Colonic mucosa (tissue), 4 donors: ENCODE data around the gene NPAS3. TPM values are rescaled to one million over a fixed set of nuclear protein-coding genes. Genes with fewer than 3 reads are reported as not detected.

Experiments used
- DNase-seq: peaks from one replicate; pipeline ENCODE4 v3.0.0-alpha.2; 2020
- H3K27ac ChIP-seq: fragments of 200-600 bp; one replicate; pipeline ENCODE4 v1.8.0; 2021
- H3K27me3 ChIP-seq: fragments of 200-600 bp; one replicate; pipeline ENCODE4 v1.8.0; 2021
- H3K36me3 ChIP-seq: fragments of 200-600 bp; one replicate; pipeline ENCODE4 v1.8.0; 2021
- H3K4me1 ChIP-seq: fragments of 200-600 bp; one replicate; pipeline ENCODE4 v1.8.0; 2021; ENCODE audit warnings: mild to moderate bottlenecking
- H3K4me3 ChIP-seq: fragments of 200-600 bp; one replicate; pipeline ENCODE4 v1.8.0; 2021
- H3K9ac ChIP-seq, 2 donors: one replicate each; pipeline ENCODE4 v1.7.0; 2013; ENCODE audit warnings: control low read depth in 2 of 2, low read depth in 2 of 2, low read length in 2 of 2
- H3K9me3 ChIP-seq: fragments of 200-600 bp; one replicate; pipeline ENCODE4 v1.8.0; 2021
- CTCF ChIP-seq: fragments of 200-600 bp; IDR thresholded peaks from one replicate; pipeline ENCODE4 v1.8.0; 2022; ENCODE audit warnings: antibody characterized with exemption, mild to moderate bottlenecking
- intact Hi-C: fragments of 100-400 bp; cut with DNase I; formaldehyde crosslinking; loops from one replicate; pipeline ENCODE4 v1.14.1; 2022
- total RNA-seq, 2 donors: library from RNA; stranded (reverse); fragmentation: NEBNext Ultra II Directional in 1 of 2; extraction: Animal tissue kit (Norgen Biotek cat#: 25700) in 1 of 2; gene quantifications; one replicate each; pipeline ENCODE4 v1.2.1, GENCODE V29; 2021
- donor health status: healthy.
- donor health status: DM: no; HTN: no; CAD: no.
- donor health status: DM: no; HTN: no; CAD: no.

Gene NPAS3
- total RNA-seq, 2 donors from 2014 or later, result 0.79 to 1.6 TPM

DNA sequence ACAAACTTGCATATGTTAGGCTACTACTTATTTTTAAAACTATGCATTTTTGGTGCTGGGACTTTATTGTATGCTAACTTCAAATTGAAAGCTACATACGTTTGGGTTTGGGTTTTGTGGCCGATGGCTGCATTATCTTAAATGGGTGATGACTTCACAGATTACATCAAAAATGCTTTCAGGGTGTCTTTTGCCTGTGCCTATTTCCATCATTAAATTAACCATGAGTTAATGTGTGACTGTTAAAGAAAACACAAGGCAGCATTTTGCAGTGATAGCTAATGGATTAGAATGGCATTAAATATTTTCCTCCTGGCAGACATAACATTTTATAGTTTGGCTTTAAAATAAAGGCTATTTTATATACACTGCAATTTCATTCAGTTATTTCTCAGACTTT is 659.9 kb downstream of the NPAS3 start:
- Histone ChIP-seq H3K27me3 (no peaks in the 10 kb centered on the region), H3K27ac (no peak overlapping the region), H3K36me3 (no peaks in the 10 kb centered on the region), H3K4me1 (no peaks in the 10 kb centered on the region), H3K9me3 (no peaks in the 10 kb centered on the region), H3K4me3 (no peak overlapping the region), H3K9ac (no peak overlapping the region)
- intact Hi-C loops, result no loop called here
- TF ChIP-seq CTCF, result no peak
- no peak for DNase-seq

DNA sequence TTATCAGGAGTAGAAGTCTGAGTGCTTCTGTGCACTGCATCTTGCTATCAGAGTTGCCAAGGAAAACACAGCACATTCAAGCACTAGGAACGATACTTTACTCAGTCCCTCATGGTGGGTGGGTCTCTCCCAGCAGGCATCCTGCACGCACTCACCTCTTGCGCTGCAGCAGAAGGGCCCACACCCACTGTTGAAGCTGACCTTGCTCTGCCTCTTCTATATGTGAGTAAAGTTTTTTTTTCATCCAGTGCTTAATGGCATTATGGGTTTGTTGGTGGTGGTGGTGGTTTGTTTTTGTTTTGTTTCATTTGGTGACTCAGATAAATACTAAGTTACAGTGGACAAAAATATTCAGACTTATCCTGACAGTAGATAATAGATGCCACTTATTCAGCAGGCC is 663.7 kb downstream of the NPAS3 start:
- Histone ChIP-seq H3K9me3 (no peaks in the 10 kb centered on the region), H3K27me3 (no peaks in the 10 kb centered on the region), H3K36me3 (no peaks in the 10 kb centered on the region), H3K4me3 (no peak overlapping the region), H3K27ac (no peak overlapping the region), H3K4me1 (no peaks in the 10 kb centered on the region), H3K9ac (no peak overlapping the region)
- intact Hi-C loops, result no loop called here
- no peak for TF ChIP-seq CTCF
- no peak for DNase-seq

GRCh38 chr14:33606591-33606990 is 667.9 kb downstream of the NPAS3 start:
- no peaks in the 10 kb centered on the region for H3K36me3 ChIP-seq

DNA sequence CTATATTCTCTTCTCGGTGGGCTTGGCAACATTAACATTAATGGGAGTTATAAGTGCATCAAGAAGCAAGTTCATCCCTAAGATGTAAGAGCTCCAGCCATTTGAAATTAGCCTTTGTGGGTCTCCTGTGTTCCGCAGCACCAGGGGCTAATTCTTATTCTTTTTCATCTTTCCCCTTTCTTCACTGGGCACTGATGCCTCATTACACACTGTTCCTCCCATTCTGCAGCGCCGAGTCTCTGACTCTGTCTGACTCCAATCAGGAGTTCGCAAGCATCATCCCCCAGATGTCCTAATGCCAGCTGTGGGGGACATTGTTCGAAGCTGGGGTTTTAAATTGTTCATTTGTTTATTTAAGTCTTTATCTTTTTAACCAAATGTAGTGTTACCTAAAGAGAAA is 670.9 kb downstream of the NPAS3 start:
- H3K4me1 ChIP-seq, result no peaks in the 10 kb centered on the region
- no peak for TF ChIP-seq CTCF
- no peak overlapping the region for H3K4me3 ChIP-seq
- H3K9me3 ChIP-seq, result no peaks in the 10 kb centered on the region
- DNase-seq, result no peak
- H3K36me3 ChIP-seq, result no peaks in the 10 kb centered on the region
- no peak overlapping the region for H3K27ac ChIP-seq
- H3K27me3 ChIP-seq, result no peaks in the 10 kb centered on the region
- no peak overlapping the region for H3K9ac ChIP-seq
- intact Hi-C loops, result no loop called here

More at GRCh38 chr14:33606591-33606990, 667.9 kb downstream of the NPAS3 start:
- TF ChIP-seq CTCF, result no peak
- Histone ChIP-seq H3K9me3 (no peaks in the 10 kb centered on the region), H3K4me3 (no peak overlapping the region), H3K27me3 (no peaks in the 10 kb centered on the region), H3K4me1 (no peaks in the 10 kb centered on the region), H3K27ac (no peak overlapping the region), H3K9ac (no peak overlapping the region)
- DNase-seq, result no peak
- intact Hi-C loops, result no loop called here

GRCh38 chr14:33610121-33610520 is 671.4 kb downstream of the NPAS3 start:
- no peak overlapping the region for H3K4me3 ChIP-seq
- no peak overlapping the region for H3K9ac ChIP-seq
- no peaks in the 10 kb centered on the region for H3K27me3 ChIP-seq
- no peak for TF ChIP-seq CTCF
- no peaks in the 10 kb centered on the region for H3K36me3 ChIP-seq
- intact Hi-C loops, result no loop called here
- H3K27ac ChIP-seq, result no peak overlapping the region
- no peak for DNase-seq
- H3K4me1 ChIP-seq, result no peaks in the 10 kb centered on the region
- no peaks in the 10 kb centered on the region for H3K9me3 ChIP-seq
